Body of pancreas (tissue), 4 donors: ENCODE measurements around the gene SARS1. TPM values are rescaled to one million over a fixed set of nuclear protein-coding genes. Genes with fewer than 3 reads are reported as not detected.

ENCODE experiments used
- ATAC-seq: fragments of 150-250 bp; one replicate; pipeline ENCODE4 v1.9.1; 2016
- DNase-seq, 4 donors: peaks; one replicate each; pipeline ENCODE4 v3.0.0-alpha.2; 2019
- H3K27ac ChIP-seq, 4 donors: fragments of 200-600 bp; sonication (generic); 1 replicate in 3 of 4; 2 replicates in 1 of 4; pipeline versions ENCODE4 v1.5.1 to v1.6.1; 2016 to 2019; ENCODE audit warnings: mild to moderate bottlenecking in 1 of 4, mixed read lengths in 1 of 4, moderate library complexity in 1 of 4
- H3K27me3 ChIP-seq, 2 donors: fragments of 200-600 bp; sonication (generic); one replicate each; pipeline ENCODE4 v1.6.0; 2016; ENCODE audit warnings: mild to moderate bottlenecking in 1 of 2
- H3K36me3 ChIP-seq, 2 donors: fragments of 200-600 bp; sonication (generic); replicated peaks in 1 of 2; 2 replicates each; pipeline ENCODE4 v1.5.1; 2016; ENCODE audit warnings: low read depth in 2 of 2; ENCODE audit not compliant: insufficient read depth in 1 of 2
- H3K4me1 ChIP-seq: fragments of 200-600 bp; sonication (generic); one replicate; pipeline ENCODE4 v1.6.0; 2016
- H3K4me3 ChIP-seq, 2 donors: fragments of 200-600 bp; sonication (generic); 1 replicate in 1 of 2; 2 replicates in 1 of 2; pipeline ENCODE4 v1.5.1; 2016 to 2019
- H3K9me3 ChIP-seq, 3 donors: fragments of 200-600 bp; sonication (generic); 1 replicate in 2 of 3; 2 replicates in 1 of 3; pipeline ENCODE4 v1.5.1; 2016
- CTCF ChIP-seq, 7 experiments: fragments of 450-650 bp in 4 of 7; fragments of 200-600 bp in 3 of 7; sonication (generic) in 3 of 7; IDR thresholded peaks; one replicate each; pipeline ENCODE4 v1.5.1; 2016 to 2019; ENCODE audit warnings: antibody characterized with exemption in 7 of 7
- POLR2A ChIP-seq, 3 donors: fragments of 450-650 bp; IDR thresholded peaks; one replicate each; pipeline ENCODE4 v1.6.1; 2016; ENCODE audit warnings: antibody characterized with exemption in 3 of 3, mild to moderate bottlenecking in 2 of 3
- WGBS, 2 donors: methylation state at CpG; one replicate each; pipeline ENCODE4 v1.1.5; 2017; 5-methylcytosine and 5-hydroxymethylcytosine counted together
- intact Hi-C: fragments of 100-400 bp; cut with DNase I; formaldehyde crosslinking; loops from one replicate; pipeline ENCODE4 v1.15.1; 2023
- total RNA-seq, 2 donors: library from RNA; depleted of rRNA; stranded (reverse); fragments of >200 nt; gene quantifications; one replicate each; pipeline ENCODE4 v1.1.0, GENCODE V29; 2016

Gene SARS1
- total RNA-seq, 2 donors from 2014 or later: 65.3 to 123 TPM

- H3K4me3 ChIP-seq: no peak overlapping the region
- H3K27me3 ChIP-seq: no peaks in the 10 kb centered on the region
- H3K9me3 ChIP-seq: no peaks in the 10 kb centered on the region
- ATAC-seq (no peak), DNase-seq (no peak)
- H3K27ac ChIP-seq: peak overlapping the region in 2 of 4 donors; percentile 4 to 33
- no peaks in the 10 kb centered on the region for H3K36me3 ChIP-seq
- 86 to 100% methylated on average over 2 to 4 of the region's 4 CpGs for WGBS, 2 donors
- H3K4me1 ChIP-seq: peaks cover 50% of the 10 kb centered on the region
- TF ChIP-seq POLR2A (IDR thresholded peaks at IDR 0.05) (no peak), CTCF (IDR thresholded peaks at IDR 0.05) (no peak)
- intact Hi-C loops: loop anchor here (5.0 kb wide), 1 partner anchor 46 kb away; no protein-coding TSS in a partner anchor
These were observed 25.5 kb upstream of the SARS1 start for GRCh38 chr1:109188200-109188599.

GRCh38 chr1:109188781-109189180 lies 24.9 kb upstream of the SARS1 start:
- Histone ChIP-seq H3K4me3 (no peak overlapping the region), H3K9me3 (no peaks in the 10 kb centered on the region), H3K27me3 (no peaks in the 10 kb centered on the region), H3K27ac (peak overlapping the region in 1 of 4 donors; percentile 11), H3K36me3 (no peaks in the 10 kb centered on the region), H3K4me1 (peaks cover 50% of the 10 kb centered on the region)
- intact Hi-C loops: loop anchor here (5.0 kb wide), 1 partner anchor 46 kb away; no protein-coding TSS in a partner anchor
- DNase-seq: no peak
- 76 to 93% methylated on average over 6 of the region's 6 CpGs for WGBS, 2 donors
- TF ChIP-seq CTCF (IDR thresholded peaks at IDR 0.05): no peak
- no peak for TF ChIP-seq POLR2A (IDR thresholded peaks at IDR 0.05)
- ATAC-seq: no peak

GRCh38 chr1:109190189-109190588 lies 23.5 kb upstream of the SARS1 start:
- WGBS, 2 donors: 67 to 72% methylated on average over 7 of the region's 7 CpGs

GRCh38 chr1:109191377-109191776 lies 22.3 kb upstream of the SARS1 start:
- no peaks in the 10 kb centered on the region for H3K36me3 ChIP-seq
- TF ChIP-seq CTCF (IDR thresholded peaks at IDR 0.05) (no peak), POLR2A (IDR thresholded peaks at IDR 0.05) (no peak)

More at GRCh38 chr1:109190189-109190588, 23.5 kb upstream of the SARS1 start:
- ATAC-seq (no peak), DNase-seq (no peak)
- no peak for TF ChIP-seq CTCF (IDR thresholded peaks at IDR 0.05)
- TF ChIP-seq POLR2A (IDR thresholded peaks at IDR 0.05): no peak
- Histone ChIP-seq H3K4me3 (no peak overlapping the region), H3K36me3 (no peaks in the 10 kb centered on the region), H3K27ac (peak overlapping the region in 2 of 4 donors; percentile 2 to 14), H3K9me3 (no peaks in the 10 kb centered on the region), H3K27me3 (no peaks in the 10 kb centered on the region), H3K4me1 (peaks cover 43% of the 10 kb centered on the region)
- intact Hi-C loops: loop anchor here (10.0 kb wide), 1 partner anchor 85 kb away; no protein-coding TSS in a partner anchor

GRCh38 chr1:109191891-109192290 lies 21.8 kb upstream of the SARS1 start:
- H3K4me3 ChIP-seq: no peak overlapping the region
- TF ChIP-seq CTCF (IDR thresholded peaks at IDR 0.05) (no peak), POLR2A (IDR thresholded peaks at IDR 0.05) (no peak)
- no peak for DNase-seq
- intact Hi-C loops: loop anchor here (10.0 kb wide), 1 partner anchor 87 kb away; no protein-coding TSS in a partner anchor
- peaks cover 26% of the 10 kb centered on the region for H3K4me1 ChIP-seq
- no peak for ATAC-seq
- H3K9me3 ChIP-seq: no peaks in the 10 kb centered on the region
- H3K27ac ChIP-seq: peak overlapping the region in 1 of 4 donors; percentile 11
- H3K36me3 ChIP-seq: no peaks in the 10 kb centered on the region
- no peaks in the 10 kb centered on the region for H3K27me3 ChIP-seq

More at GRCh38 chr1:109191377-109191776, 22.3 kb upstream of the SARS1 start:
- intact Hi-C loops: loop anchor here (10.0 kb wide), 1 partner anchor 87 kb away; no protein-coding TSS in a partner anchor
- H3K9me3 ChIP-seq: no peaks in the 10 kb centered on the region
- peak overlapping the region in 2 of 4 donors; percentile 5 to 14 for H3K27ac ChIP-seq
- no peak for DNase-seq
- H3K4me3 ChIP-seq: no peak overlapping the region
- peaks cover 32% of the 10 kb centered on the region for H3K4me1 ChIP-seq
- no peaks in the 10 kb centered on the region for H3K27me3 ChIP-seq
- ATAC-seq: no peak
- 77 to 88% methylated on average over 8 of the region's 8 CpGs for WGBS, 2 donors
